HG03469 (cell line): Measurements from ENCODE around the gene SIGLEC1.

Source experiments
- ATAC-seq: cut with Tn5 transposase; IDR thresholded peaks from one replicate; pipeline ENCODE4 v1.9.1; 2021; ENCODE audit warnings: mild to moderate bottlenecking, moderate library complexity, moderate number of reproducible peaks; ENCODE audit not compliant: unreplicated experiment

Gene SIGLEC1

DNA sequence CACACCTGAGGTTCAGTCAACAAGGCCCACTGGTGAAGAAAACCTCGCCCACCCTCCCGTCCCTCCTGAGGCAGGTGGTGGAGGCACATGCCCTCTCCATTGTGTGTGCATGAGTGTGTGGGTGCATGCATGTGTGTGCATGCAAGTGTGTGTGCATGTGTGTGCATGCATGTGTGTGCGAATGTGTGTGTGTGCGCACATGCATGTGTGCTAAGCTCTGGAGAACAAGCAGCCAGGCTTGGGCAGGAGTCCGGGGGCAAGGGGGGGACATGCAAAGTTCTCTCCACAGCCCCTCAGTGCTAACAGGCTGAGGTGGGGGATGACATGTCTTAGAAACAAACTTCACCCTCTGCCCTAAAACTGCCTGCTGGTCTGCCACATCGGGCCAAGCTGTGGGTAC, 17.0 kb upstream of the SIGLEC1 start:
- ATAC-seq: no peak

DNA sequence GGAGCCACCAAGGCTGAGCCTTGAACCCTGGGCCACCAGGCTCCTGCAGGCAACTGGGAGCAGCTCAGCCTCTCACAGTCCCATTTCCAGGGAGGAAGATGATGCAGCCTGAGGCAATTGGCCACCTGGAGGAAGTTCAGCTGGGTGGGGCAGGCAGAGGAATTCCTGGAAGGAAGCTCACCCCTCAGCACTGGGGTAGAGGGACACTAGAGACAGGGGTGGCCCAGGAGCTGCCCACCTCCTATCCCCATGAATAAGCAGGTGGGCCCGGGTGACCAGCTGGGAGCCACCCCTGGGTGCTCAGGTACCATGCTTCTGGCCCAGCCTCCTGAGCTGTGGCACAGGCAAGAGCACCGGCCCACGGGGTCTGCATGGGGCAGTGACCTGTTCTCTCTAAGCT, 16.5 kb upstream of the SIGLEC1 start:
- no peak for ATAC-seq

DNA sequence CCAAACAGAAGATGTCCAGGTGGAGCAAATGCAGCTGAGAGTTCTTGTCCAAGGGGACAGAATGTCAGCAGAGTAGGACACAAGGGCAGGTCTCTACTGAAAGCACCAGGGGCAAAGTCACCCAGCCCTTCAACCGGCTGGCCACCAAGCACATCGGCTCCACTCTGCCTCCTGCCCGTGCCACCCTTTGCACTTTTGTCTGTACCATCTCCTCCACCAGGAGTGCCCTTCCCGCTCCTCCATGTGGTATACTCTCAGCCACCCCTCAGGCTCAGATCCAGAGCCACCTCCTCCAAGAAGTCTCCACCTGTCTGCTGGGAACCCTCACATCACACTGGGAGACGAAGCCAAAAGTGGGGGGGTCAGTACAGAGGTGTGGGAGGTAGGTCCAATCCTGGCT, 16.0 kb upstream of the SIGLEC1 start:
- ATAC-seq: no peak

- ATAC-seq: no peak
Measured at GRCh38 chr20:3727401-3728021, 15.1 kb upstream of the SIGLEC1 start.

GRCh38 chr20:3724356-3724755, 12.0 kb upstream of the SIGLEC1 start:
- no peak for ATAC-seq

DNA sequence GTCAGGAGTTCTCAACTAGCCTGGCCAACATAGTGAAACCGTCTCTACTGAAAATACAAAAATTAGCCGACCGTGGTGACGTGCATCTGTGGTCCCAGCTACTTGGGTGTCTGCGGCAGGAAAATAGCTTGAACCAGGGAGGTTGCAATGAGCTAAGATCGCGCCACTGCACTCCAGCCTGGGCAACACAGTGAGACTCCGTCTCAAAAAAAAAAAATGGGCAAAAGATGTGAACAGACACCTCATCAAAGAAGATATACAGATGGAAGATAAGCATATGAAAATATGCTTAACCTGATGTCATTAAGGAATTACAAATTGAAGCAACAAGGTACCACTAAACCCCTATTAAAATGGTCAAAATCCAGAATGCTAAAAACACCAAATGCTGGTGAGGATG, 10.9 kb upstream of the SIGLEC1 start:
- no peak for ATAC-seq

DNA sequence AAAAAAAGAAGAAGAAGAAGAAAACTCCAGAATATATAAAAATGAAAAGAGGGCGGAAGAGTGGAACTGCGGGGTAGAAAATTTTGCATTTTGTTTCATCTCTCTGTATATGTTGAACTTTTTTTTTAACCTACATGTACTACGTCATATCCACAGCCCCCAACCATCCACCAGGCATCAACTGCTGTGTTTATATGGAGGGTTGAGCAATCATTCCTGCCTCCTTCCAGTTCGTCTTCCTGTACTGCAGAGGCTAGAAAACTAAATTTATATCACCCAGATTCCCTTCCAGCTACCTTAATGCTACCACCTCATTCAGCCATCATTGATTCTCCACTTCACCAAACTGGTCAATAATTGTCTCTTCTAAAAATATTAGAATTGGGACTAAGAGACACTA, 9.5 kb upstream of the SIGLEC1 start:
- ATAC-seq: no peak

- no peak for ATAC-seq
Measured at GRCh38 chr20:3720626-3721025, 8.2 kb upstream of the SIGLEC1 start.

GRCh38 chr20:3720068-3720467, 7.7 kb upstream of the SIGLEC1 start:
- ATAC-seq: no peak

DNA sequence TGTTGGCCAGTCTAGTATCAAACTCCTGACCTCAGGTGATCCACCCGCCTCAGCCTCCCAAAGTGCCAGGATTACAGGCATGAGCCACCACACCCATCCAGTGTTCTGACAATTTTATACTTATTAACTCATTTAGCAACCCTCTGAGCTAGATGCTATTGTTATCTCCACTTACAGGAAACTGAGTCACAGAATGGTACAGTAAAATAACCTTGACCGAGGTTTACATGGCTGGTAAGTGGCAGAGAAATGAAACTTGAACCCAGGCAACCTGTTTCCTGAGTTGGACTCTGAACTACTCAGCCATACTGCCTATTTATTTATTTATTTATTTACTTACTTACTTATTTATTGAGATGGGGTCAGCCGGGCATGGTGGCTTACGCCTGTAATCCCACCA, 6.6 kb upstream of the SIGLEC1 start:
- ATAC-seq: no peak

GRCh38 chr20:3716195-3716834, 3.9 kb upstream of the SIGLEC1 start:
- no peak for ATAC-seq

DNA sequence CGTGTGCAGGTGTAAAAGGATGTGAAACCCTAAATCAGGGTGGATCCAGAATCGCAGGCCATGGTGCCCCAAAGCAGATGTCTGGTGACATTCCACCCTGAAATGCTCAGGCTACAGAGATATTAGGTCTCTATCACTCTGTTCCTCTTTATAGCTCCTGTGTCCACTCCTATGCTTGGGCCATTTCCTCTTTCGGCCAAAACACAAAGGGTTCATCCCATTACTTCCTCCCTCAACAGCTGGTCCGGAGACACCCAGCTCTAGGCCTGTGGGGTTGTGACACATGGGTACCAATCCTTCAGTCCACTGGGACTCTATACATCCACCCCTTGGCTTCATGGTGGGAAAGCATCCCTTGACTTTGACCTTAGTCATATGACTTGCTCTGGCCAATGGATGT, 1.7 kb upstream of the SIGLEC1 start:
- ATAC-seq: no peak

- no peak for ATAC-seq
Measured at GRCh38 chr20:3711484-3711941, 887 bp downstream of the SIGLEC1 start.

DNA sequence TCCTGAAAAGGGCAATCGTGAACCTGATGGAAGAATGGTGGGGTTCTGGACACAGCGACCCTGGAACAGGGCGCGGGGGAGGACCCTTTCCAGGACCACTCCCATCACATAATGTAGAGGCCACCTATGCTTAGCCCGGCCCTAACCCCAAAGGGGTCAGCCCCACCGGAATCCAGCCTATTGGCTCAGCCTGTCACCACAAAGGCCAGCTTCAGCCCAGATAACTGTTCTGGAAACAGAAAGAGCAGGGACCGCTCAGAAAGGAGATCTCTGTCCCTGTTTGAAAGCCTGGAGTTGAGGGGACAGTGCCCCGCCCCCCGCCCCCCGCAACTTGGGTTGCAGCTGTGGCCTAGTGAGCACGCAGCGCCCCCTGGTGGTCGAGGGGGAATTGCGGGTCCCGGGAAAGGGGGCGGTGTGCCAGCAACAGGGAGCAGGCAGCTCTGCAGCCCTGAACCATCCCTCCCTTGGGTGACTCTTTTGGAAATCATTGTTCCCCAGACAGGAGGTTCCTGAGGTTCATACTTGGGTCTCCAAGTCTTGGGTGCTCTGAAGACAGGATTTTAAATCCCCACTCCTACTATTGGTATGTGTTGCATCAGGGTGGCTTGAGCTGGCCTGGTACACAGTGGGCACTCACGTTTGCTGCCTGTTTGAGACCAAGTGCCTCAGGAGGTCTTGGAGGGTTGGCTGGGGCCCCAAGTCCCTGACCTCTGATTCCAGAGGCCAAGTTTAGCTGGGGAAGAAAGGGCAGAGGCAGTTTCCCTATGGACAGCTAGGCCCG, 1.5 kb downstream of the SIGLEC1 start:
- no peak for ATAC-seq

- no peak for ATAC-seq
Measured at GRCh38 chr20:3710011-3710466, 2.4 kb downstream of the SIGLEC1 start.

GRCh38 chr20:3707508-3707899, 4.9 kb downstream of the SIGLEC1 start:
- ATAC-seq: no peak

GRCh38 chr20:3706774-3707507, 5.5 kb downstream of the SIGLEC1 start:
- no peak for ATAC-seq

DNA sequence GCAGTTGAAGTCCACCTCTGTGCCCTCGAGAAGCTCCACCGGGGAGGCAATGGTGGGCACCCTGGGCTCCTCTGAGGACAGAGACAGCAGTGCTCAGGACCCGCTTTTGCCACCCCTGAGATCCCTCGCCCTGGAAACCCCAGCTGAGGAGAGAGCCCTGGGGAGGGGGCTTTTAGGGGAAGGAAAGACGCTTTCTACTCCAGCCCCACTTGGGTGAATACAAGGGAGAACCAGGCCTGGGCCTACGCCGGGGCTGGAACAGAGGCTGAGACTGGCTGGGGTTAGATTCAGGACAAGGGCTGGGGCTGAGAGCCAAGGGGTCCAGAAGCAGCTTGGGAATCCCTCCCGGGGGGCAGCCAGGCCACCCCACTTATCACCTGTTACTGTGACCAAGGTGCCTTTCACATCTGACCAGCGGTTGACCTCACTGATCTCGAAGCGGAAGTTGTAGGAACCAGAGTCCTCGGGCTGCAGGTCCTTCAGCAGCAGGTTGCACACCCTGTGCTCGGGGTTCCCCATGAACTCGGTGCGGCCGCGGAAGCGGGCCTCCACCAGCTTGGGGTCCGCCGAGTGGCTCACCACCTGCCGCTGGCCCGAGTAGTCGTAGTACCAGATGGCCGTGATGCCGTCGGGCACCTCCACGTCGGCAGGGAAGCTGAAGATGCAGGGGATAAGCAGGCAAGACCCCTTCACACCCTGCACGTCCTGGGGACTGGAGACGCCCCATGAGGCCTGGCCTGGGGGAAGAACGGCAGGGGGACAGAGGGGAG, 6.2 kb downstream of the SIGLEC1 start:
- ATAC-seq: no peak

DNA sequence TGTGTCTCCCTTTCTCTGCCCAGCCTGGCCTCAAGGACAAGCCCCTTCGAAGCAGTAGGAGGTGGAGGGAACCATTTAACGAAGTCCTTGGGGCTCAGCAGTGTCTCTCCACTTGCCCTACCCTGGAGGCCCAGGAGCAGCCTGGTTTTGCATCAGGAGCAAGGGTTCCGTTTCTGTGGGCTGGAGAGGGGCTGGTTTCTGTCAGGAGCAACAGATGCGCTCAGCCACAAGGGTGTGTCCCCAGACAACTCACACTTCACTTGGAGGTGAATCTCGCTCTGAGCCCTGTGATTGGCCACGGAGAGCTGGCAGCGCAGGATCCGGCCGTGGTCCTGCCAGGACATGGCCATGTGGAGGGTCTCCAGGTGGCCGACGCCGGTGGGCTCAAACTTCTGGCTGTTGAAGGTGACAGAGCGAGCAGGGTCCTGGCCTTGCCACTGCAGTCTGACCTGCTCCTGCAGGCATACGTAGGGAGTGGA, 6.9 kb downstream of the SIGLEC1 start:
- ATAC-seq: no peak

DNA sequence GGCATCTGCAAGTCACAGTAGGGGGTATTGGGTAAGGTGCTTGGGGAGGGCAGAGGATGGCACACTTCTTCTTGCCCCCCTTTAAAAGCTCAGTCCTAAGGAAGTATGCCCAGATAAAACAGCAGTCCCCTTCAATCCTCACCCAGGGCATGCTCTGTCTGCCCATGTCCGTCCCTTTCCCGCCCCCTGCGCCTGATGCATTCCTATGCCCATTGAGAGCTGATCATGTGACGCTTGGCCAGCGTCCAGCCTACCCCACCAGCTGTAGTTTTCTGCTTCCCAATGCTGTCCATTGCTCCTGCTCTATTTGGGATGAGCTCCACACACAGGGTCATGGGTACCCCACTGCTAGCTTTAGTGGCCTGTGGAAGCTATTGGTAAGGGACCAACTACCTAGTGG, 8.3 kb downstream of the SIGLEC1 start:
- no peak for ATAC-seq
